Measurements from ENCODE around the gene SRPK2.

DNA sequence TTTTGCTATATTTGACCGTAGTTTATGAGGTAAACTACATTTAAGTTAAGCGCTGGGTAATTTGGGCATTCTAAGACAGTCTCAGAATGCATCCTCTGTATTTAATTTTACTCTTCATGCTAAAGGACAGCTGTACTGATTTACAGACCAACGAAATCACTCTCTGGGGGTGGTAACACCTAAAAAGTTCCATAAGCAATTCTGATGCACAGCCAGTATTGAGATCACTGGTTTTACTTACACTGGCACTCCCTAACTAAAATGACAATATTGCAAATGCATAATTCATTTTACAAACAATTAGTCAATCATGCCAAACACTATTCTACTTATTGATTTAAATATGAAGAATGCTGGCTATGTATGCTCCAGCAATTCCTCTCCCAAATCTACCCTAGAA is 102.3 kb downstream of the SRPK2 start:
- TF ChIP-seq EZH2 (IDR thresholded peaks at IDR 0.05), result no peak
- no peak for TF ChIP-seq POLR2AphosphoS5 (IDR thresholded peaks at IDR 0.05; ENCODE audit: borderline replicate concordance, low read depth, low read length)
- TF ChIP-seq FOXP2 (optimal IDR thresholded peaks at IDR 0.05; ENCODE audit: control extremely low read depth, extremely low read length, insufficient read depth), result no peak

All from SK-N-MC (cell line).